Heart right ventricle (tissue), 16 donors: ENCODE results near the gene MRPL3. TPM values are rescaled to one million over a fixed set of nuclear protein-coding genes. Genes with fewer than 3 reads are reported as not detected.

Experiments
- ATAC-seq, 8 donors: fragments of 200-7000 bp; cut with Tn5 transposase; one replicate each; pipeline ENCODE4 v1.9.1; 2020; ENCODE audit warnings: mild to moderate bottlenecking in 8 of 8, moderate library complexity in 8 of 8, moderate number of reproducible peaks in 1 of 8
- DNase-seq, 2 donors: peaks; one replicate each; pipeline ENCODE4 v3.0.0-alpha.2; 2020
- H3K27ac ChIP-seq, 10 donors: fragments of 200-600 bp; sonication (generic) in 2 of 10; one replicate each; pipeline versions ENCODE4 v1.5.0 to v1.8.0; 2020 to 2022; ENCODE audit warnings: mild to moderate bottlenecking in 3 of 10
- H3K27me3 ChIP-seq, 7 donors: fragments of 200-600 bp; one replicate each; pipeline ENCODE4 v1.8.0; 2021 to 2022; ENCODE audit warnings: mild to moderate bottlenecking in 2 of 7
- H3K36me3 ChIP-seq, 9 donors: fragments of 200-600 bp; sonication (generic) in 1 of 9; one replicate each; pipeline versions ENCODE4 v1.5.0 to v1.8.0; 2020 to 2022; ENCODE audit warnings: mild to moderate bottlenecking in 2 of 9
- H3K4me1 ChIP-seq, 9 donors: fragments of 200-600 bp; sonication (generic) in 1 of 9; one replicate each; pipeline versions ENCODE4 v1.5.0 to v1.8.0; 2020 to 2022; ENCODE audit warnings: mild to moderate bottlenecking in 4 of 9
- H3K4me3 ChIP-seq, 10 donors: fragments of 200-600 bp; sonication (generic) in 2 of 10; one replicate each; pipeline versions ENCODE4 v1.5.0 to v1.8.0; 2020 to 2022; ENCODE audit warnings: mild to moderate bottlenecking in 7 of 10, moderate library complexity in 2 of 10
- H3K9me3 ChIP-seq, 11 donors: fragments of 200-600 bp in 10 of 11; sonication (generic) in 2 of 11; one replicate each; pipeline versions ENCODE4 v1.5.0 to v1.8.0; 2013 to 2022; ENCODE audit warnings: mild to moderate bottlenecking in 2 of 11, control low read depth in 1 of 11, moderate library complexity in 1 of 11
- WGBS, 2 donors: extraction: QIAGEN DNeasy Blood & Tissue Kit; methylation state at CpG; one replicate each; pipeline ENCODE4 v1.1.7; 2013; ENCODE audit warnings: inconsistent platforms in 1 of 2; 5-methylcytosine and 5-hydroxymethylcytosine counted together
- intact Hi-C, 10 donors: fragments of 100-400 bp; cut with DNase I; formaldehyde crosslinking; loops; one replicate each; pipeline versions ENCODE4 v1.11.1 to v1.14.2; 2022
- long read RNA-seq, 3 donors: library from polyadenylated mRNA; unstranded; transcript quantifications; one replicate each; pipeline ENCODE4 v2.0.0, GENCODE V29; 2020 to 2021
- polyA plus RNA-seq, 2 donors: library from polyadenylated mRNA; stranded (reverse); fragments of 200-250 nt; gene quantifications; one replicate each; pipeline ENCODE4 v1.2.3, GENCODE V29; 2013
- total RNA-seq, 10 donors: library from RNA; stranded (reverse); fragmentation: NEBNext Ultra II Directional in 3 of 10; extraction: Animal tissue kit (Norgen Biotek cat#: 25700) in 3 of 10; gene quantifications; one replicate each; pipeline versions ENCODE4 v1.2.1 to v1.2.4, GENCODE V29; 2021 to 2023
- TF ChIP-seq, protein P1 (sequence below), 9 donors: fragments of 200-600 bp; sonication (generic) in 2 of 9; IDR thresholded peaks; one replicate each; pipeline versions ENCODE4 v1.5.0 to v1.8.0; 2021 to 2022; ENCODE audit warnings: antibody characterized with exemption in 9 of 9, mild to moderate bottlenecking in 5 of 9, moderate library complexity in 1 of 9
- donor health status: Arrhythmogenic right ventricular cardiomyopathy.
- donor health status: ischemic (EF 13 %, LVEDD 7.1; RV severe dilation, severe dysfunction).
- donor health status: healthy with polysubstance abuse.
- donor health status: DM: no; HTN: yes; CAD: no.
- donor health status: DM: no; HTN: no; CAD: no.
- donor health status: ischemic (EF 25% LVEDD 6.9; RV normal size, moderate dysfunction).
- donor health status: ischemic (EF 25% LVEDD 5.7; RV mildly dilated, moderate dysfunction).
- donor health status: healthy.
- donor health status: DM: yes; HTN: yes; CAD: no.
- donor health status: Ischemic cardiomyopathy.
- donor health status: ischemic (EF 35%, LVEDD 5.7; RV mildly dilated, moderate dysfunction).
- donor health status: nonischemic (EF 11% LVEDD 7.7; RV severe dilation, severe dysfunction).
- donor health status: DM: yes; HTN: yes; CAD: no.
- donor health status: PGD.
- donor health status: ischemic (EF 29% LVEDD 5.4; RV normal size, mild dysfunction).
- donor health status: nonischemic (EF 23%, LVEDD 6.1; RV moderate dilation, normal function).

The MRPL3 gene
- 10 to 100 TPM; 46.5 to 74.0 (median 51.2) TPM for total RNA-seq
- polyA plus RNA-seq: 100 to 1,000 TPM in 1 of 2 donors, 10 to 100 TPM in 1; 46.7 to 102 TPM
- long read RNA-seq, donor 1, transcript MRPL3-201 (10 exons, 1,706 nt): major isoform, 61 of 71 reads
- long read RNA-seq, donor 1, partial matches to known transcripts: 2 of 71 reads
- long read RNA-seq, donor 1, other reads (novel, unspliced or antisense): 5 of 71 reads
- long read RNA-seq, donor 2, transcript MRPL3-201 (10 exons, 1,706 nt): major isoform, 45 of 49 reads
- long read RNA-seq, donor 2, partial matches to known transcripts: 1 of 49 reads
- long read RNA-seq, donor 2, other reads (novel, unspliced or antisense): 3 of 49 reads
- long read RNA-seq, donor 3, transcript MRPL3-201 (10 exons, 1,706 nt): major isoform, 161 of 177 reads
- long read RNA-seq, donor 3, partial matches to known transcripts: 4 of 177 reads
- long read RNA-seq, donor 3, other reads (novel, unspliced or antisense): 8 of 177 reads

- ATAC-seq (peak; percentile 95 to 98 (median 96)), DNase-seq (peak; percentile 84 to 85)
- intact Hi-C loops: loop anchor here in 7 of 10 donors (5.0 to 10.0 kb wide), 4 partner anchors 118 to 478 kb away; partner anchors contain the start of genes NUDT16 (in 6 of the 7), ASTE1 (in 1 of the 7) and NEK11 (in 1 of the 7)
- Histone ChIP-seq H3K4me3 (peak within 1 kb of the TSS; percentile 71 to 90 (median 82)), H3K4me1 (peaks cover 2 to 33% (median 21%) of the 10 kb centered on the region in 9 donors), H3K27me3 (peaks cover 0 to 7% (median 0%) of the 10 kb centered on the region in 7 donors), H3K9me3 (no peaks in the 10 kb centered on the region), H3K27ac (peak within 1 kb of the TSS; percentile 18 to 88 (median 76)), H3K36me3 (peaks cover 0 to 38% (median 8%) of the 10 kb centered on the region in 9 donors)
- 2 to 3% methylated on average over 47 of the region's 47 CpGs for WGBS, 2 donors
- TF ChIP-seq, protein P1, sequence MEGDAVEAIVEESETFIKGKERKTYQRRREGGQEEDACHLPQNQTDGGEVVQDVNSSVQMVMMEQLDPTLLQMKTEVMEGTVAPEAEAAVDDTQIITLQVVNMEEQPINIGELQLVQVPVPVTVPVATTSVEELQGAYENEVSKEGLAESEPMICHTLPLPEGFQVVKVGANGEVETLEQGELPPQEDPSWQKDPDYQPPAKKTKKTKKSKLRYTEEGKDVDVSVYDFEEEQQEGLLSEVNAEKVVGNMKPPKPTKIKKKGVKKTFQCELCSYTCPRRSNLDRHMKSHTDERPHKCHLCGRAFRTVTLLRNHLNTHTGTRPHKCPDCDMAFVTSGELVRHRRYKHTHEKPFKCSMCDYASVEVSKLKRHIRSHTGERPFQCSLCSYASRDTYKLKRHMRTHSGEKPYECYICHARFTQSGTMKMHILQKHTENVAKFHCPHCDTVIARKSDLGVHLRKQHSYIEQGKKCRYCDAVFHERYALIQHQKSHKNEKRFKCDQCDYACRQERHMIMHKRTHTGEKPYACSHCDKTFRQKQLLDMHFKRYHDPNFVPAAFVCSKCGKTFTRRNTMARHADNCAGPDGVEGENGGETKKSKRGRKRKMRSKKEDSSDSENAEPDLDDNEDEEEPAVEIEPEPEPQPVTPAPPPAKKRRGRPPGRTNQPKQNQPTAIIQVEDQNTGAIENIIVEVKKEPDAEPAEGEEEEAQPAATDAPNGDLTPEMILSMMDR (IDR thresholded peaks at IDR 0.05): peak in 1 of 9 donors; percentile 18
These were observed at the start of gene MRPL3 for GRCh38 chr3:131502530-131503319. MRPL3 (minus strand) TSS chr3:131502971; CDS start chr3:131502821, 150 bp downstream.

- Histone ChIP-seq H3K9me3 (no peaks in the 10 kb centered on the region), H3K36me3 (no peaks in the 10 kb centered on the region), H3K4me1 (no peaks in the 10 kb centered on the region), H3K4me3 (no peak overlapping the region), H3K27ac (no peak overlapping the region), H3K27me3 (peaks cover 0 to under 1% (median 0%) of the 10 kb centered on the region in 7 donors)
- no peak for DNase-seq
- TF ChIP-seq, protein P1 (IDR thresholded peaks at IDR 0.05): no peak
- 65 to 71% methylated on average over 4 of the region's 4 CpGs for WGBS, 2 donors
- intact Hi-C loops: no loop called here
- no peak for ATAC-seq
These were observed 49.0 kb upstream of the MRPL3 start for GRCh38 chr3:131551761-131552160.

DNA sequence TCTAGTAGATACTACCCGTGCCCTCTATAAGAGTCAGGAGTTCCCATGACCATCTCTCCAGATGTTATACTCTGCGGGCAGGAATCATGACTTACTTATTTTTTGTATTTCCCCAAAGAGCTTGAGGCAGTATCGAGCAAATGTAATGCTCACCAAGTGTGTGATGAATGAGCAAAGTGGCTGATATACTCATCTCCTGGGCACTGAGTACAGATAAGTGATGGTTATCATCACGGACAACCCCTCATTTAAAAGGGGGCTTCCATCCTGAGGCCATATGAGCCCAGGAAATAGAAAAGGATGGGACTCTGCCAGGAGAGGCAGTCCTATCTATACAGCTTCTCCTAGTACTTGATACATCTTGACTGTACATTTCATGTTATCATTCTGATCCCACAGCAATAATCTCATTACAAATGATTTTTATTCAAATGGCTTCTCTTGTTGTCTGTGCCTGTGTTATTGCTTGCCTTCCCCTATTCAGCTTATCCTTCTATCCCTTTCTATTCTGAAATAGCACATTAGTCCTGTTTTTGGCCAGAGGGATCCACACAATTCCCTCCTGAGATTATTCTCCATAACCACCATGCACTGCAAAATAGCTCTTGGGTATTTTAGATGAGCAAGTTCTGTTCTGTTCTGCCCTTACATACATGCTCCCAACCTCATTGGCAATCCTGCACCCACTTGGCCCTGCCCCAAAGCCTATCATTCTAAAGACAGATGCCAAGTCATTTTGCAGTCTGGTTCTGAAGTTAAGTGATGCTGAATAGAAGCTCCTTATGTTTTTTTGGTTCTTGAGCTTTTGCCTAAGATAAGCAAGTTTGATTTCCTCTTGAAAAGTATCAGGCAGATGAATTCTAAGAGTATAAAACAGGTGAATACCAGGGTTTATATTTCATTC is 48.0 kb upstream of the MRPL3 start:
- 76 to 77% methylated on average over 4 of the region's 4 CpGs for WGBS, 2 donors
- TF ChIP-seq, protein P1 (IDR thresholded peaks at IDR 0.05): no peak
- Histone ChIP-seq H3K4me3 (no peak overlapping the region), H3K27ac (no peak overlapping the region), H3K9me3 (no peaks in the 10 kb centered on the region), H3K36me3 (no peaks in the 10 kb centered on the region), H3K4me1 (no peaks in the 10 kb centered on the region), H3K27me3 (no peaks in the 10 kb centered on the region)
- intact Hi-C loops: no loop called here
- ATAC-seq (no peak), DNase-seq (no peak)
